ENCODE measurements around the gene C4B.

GRCh38 chr6:32083812-32084768 is 69.5 kb downstream of the C4B start:
- no peak for TF ChIP-seq JUNB (IDR thresholded peaks at IDR 0.05; ENCODE audit: unreplicated experiment)
- TF ChIP-seq REST (IDR thresholded peaks at IDR 0.05; ENCODE audit: unreplicated experiment): no peak
- TF ChIP-seq CTCF (conservative IDR thresholded peaks at IDR 0.05; ENCODE audit: low read depth in 2 of 2): no peak
- TF ChIP-seq POLR2AphosphoS5 (IDR thresholded peaks at IDR 0.05; ENCODE audit: low read depth): no peak
- TF ChIP-seq EZH2 (IDR thresholded peaks at IDR 0.05; ENCODE audit: low read depth, unreplicated experiment): no peak

Data from GM23338 (cell line).